GM21515 (cell line): ENCODE data around the gene ARMC2.
"Not testable (repeated sequence)": the region's sequence is repeated elsewhere in the genome, so short reads cannot be mapped to it uniquely, and the experiment has no call there.

ENCODE experiments used
- ATAC-seq: cut with Tn5 transposase; IDR thresholded peaks from one replicate; pipeline ENCODE4 v1.9.1; 2021; ENCODE audit not compliant: unreplicated experiment

Gene ARMC2

GRCh38 chr6:108914235-108915022 is 66.2 kb downstream of the ARMC2 start:
- no peak for ATAC-seq

- ATAC-seq: no peak
Observed at GRCh38 chr6:108915258-108915657, 67.0 kb downstream of the ARMC2 start.

- no peak for ATAC-seq
Observed at GRCh38 chr6:108916026-108916686, 67.9 kb downstream of the ARMC2 start.

GRCh38 chr6:108920751-108921150 is 72.5 kb downstream of the ARMC2 start:
- ATAC-seq: no peak

GRCh38 chr6:108921547-108922361 is 73.5 kb downstream of the ARMC2 start:
- ATAC-seq: no peak

GRCh38 chr6:108922499-108922898 is 74.3 kb downstream of the ARMC2 start:
- no peak for ATAC-seq

- ATAC-seq: no peak
Observed at GRCh38 chr6:108927927-108928326, 79.7 kb downstream of the ARMC2 start.

GRCh38 chr6:108928650-108929049 is 80.4 kb downstream of the ARMC2 start:
- no peak for ATAC-seq

GRCh38 chr6:108931090-108931489 is 82.9 kb downstream of the ARMC2 start:
- not testable (repeated sequence) for ATAC-seq

GRCh38 chr6:108937170-108937569 is 88.9 kb downstream of the ARMC2 start:
- ATAC-seq: no peak

- ATAC-seq: no peak
Observed at GRCh38 chr6:108940741-108941140, 92.5 kb downstream of the ARMC2 start.

GRCh38 chr6:108941281-108941680 is 93.1 kb downstream of the ARMC2 start:
- no peak for ATAC-seq

- no peak for ATAC-seq
Observed at GRCh38 chr6:108941859-108942258, 93.6 kb downstream of the ARMC2 start.

GRCh38 chr6:108942556-108943492 is 94.6 kb downstream of the ARMC2 start:
- ATAC-seq: no peak

GRCh38 chr6:108944071-108944470 is 95.8 kb downstream of the ARMC2 start:
- ATAC-seq: no peak

- no peak for ATAC-seq
Observed at GRCh38 chr6:108944707-108945680, 96.8 kb downstream of the ARMC2 start.

- ATAC-seq: no peak
Observed at GRCh38 chr6:108945681-108946159, 97.5 kb downstream of the ARMC2 start.

GRCh38 chr6:108946695-108947094 is 98.5 kb downstream of the ARMC2 start:
- ATAC-seq: no peak
